ENCODE results near the gene SYT2.
"Not testable (repeated sequence)": the region's sequence is repeated elsewhere in the genome, so short reads cannot be mapped to it uniquely, and the experiment has no call there.

DNA sequence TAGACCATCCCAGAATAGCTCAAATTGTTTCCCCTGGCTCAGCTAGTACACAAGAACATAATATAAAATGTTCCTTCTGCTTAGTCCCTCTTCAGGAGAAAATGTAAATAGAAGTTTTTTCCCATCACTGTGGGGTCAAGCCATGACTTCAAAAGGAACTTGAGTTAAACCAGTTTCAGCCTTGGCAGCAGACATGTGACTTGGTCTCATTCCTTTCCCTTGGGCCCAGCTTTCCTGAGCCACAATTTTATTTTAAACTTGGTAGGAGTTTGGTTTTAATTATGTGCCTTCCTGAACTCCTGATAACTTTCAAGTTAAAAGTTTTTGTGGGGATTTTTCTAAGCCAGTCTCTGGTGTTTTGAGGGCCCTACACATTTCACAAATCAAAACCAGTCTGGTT is 157.6 kb downstream of the SYT2 start:
- TF ChIP-seq, protein P1, sequence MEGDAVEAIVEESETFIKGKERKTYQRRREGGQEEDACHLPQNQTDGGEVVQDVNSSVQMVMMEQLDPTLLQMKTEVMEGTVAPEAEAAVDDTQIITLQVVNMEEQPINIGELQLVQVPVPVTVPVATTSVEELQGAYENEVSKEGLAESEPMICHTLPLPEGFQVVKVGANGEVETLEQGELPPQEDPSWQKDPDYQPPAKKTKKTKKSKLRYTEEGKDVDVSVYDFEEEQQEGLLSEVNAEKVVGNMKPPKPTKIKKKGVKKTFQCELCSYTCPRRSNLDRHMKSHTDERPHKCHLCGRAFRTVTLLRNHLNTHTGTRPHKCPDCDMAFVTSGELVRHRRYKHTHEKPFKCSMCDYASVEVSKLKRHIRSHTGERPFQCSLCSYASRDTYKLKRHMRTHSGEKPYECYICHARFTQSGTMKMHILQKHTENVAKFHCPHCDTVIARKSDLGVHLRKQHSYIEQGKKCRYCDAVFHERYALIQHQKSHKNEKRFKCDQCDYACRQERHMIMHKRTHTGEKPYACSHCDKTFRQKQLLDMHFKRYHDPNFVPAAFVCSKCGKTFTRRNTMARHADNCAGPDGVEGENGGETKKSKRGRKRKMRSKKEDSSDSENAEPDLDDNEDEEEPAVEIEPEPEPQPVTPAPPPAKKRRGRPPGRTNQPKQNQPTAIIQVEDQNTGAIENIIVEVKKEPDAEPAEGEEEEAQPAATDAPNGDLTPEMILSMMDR (IDR thresholded peaks at IDR 0.05): not testable (repeated sequence)
- not testable (repeated sequence) for TF ChIP-seq POLR2A (IDR thresholded peaks at IDR 0.05)
- TF ChIP-seq EP300 (IDR thresholded peaks at IDR 0.05): peak in 3 of 4 donors; percentile 18 to 86 (median 55)
